ENCODE measurements around the gene MCTP1. TPM values are rescaled to one million over a fixed set of nuclear protein-coding genes. Genes with fewer than 3 reads are reported as not detected.

MCTP1 gene
- total RNA-seq, 1 experiment from 2014 or later = 2.5 TPM

- no peak overlapping the region for H2BK5ac ChIP-seq (ENCODE audit: insufficient read length, low read length)
- H4K8ac ChIP-seq (replicated peaks; ENCODE audit: insufficient read length, low read depth, low read length) = no peak overlapping the region
- no peak overlapping the region for H3K14ac ChIP-seq (ENCODE audit: insufficient read depth, low read length)
- TF ChIP-seq CTCF (conservative IDR thresholded peaks at IDR 0.05) = no peak
- H4K91ac ChIP-seq (ENCODE audit: insufficient read length, low read depth, low read length) = no peak overlapping the region
- H3K23me2 ChIP-seq (ENCODE audit: insufficient read length, low read depth, low read length, poor library complexity, severe bottlenecking) = no peaks in the 10 kb centered on the region
- no peak overlapping the region for H3T11ph ChIP-seq (ENCODE audit: low read length)
- no peaks in the 10 kb centered on the region for H3K27me3 Mint-ChIP-seq (ENCODE audit: low read depth)
- no peak overlapping the region for H4K5ac ChIP-seq (ENCODE audit: insufficient read length, low read depth, low read length)
- no peak overlapping the region for H2AFZ ChIP-seq (ENCODE audit: low read length)
- H3K27ac Mint-ChIP-seq = no peak overlapping the region
- no peaks in the 10 kb centered on the region for H3K27me3 ChIP-seq (ENCODE audit: insufficient read depth, low read length)
- H2AK5ac ChIP-seq (ENCODE audit: insufficient read length, low read length) = no peak overlapping the region
- H3K4me2 ChIP-seq (ENCODE audit: insufficient read depth, insufficient read length, low read length) = no peak overlapping the region
- no peaks in the 10 kb centered on the region for H3K4me1 ChIP-seq (ENCODE audit: insufficient read depth, low read length)
- no peak overlapping the region for H3K56ac ChIP-seq (ENCODE audit: insufficient read length, low read depth, low read length)
- H3K4ac ChIP-seq (ENCODE audit: low read depth, low read length) = no peak overlapping the region
- no peak overlapping the region for H2BK15ac ChIP-seq (ENCODE audit: low read depth, low read length)
- no peaks in the 10 kb centered on the region for H4K20me1 ChIP-seq (ENCODE audit: control insufficient read depth, insufficient read depth, insufficient read length)
- H3K9ac ChIP-seq (ENCODE audit: extremely low read depth, insufficient read length, low read length) = no peak overlapping the region
- DNase-seq = no peak
- no peak overlapping the region for H3K27ac ChIP-seq (ENCODE audit: insufficient read length, low read depth, low read length)
- peaks cover 4 to 14% (median 8%) of the 10 kb centered on the region in 3 experiments; a peak in 5 of 7 replicates for H3K36me3 Mint-ChIP-seq (ENCODE audit: insufficient read depth in 1 of 3, low read depth in 3 of 3)
- no peaks in the 10 kb centered on the region for H3K79me2 ChIP-seq (ENCODE audit: insufficient read depth, low read length)
- H3K79me1 ChIP-seq (ENCODE audit: insufficient read depth, low read depth, low read length, poor library complexity, severe bottlenecking) = no peaks in the 10 kb centered on the region
- H3K18ac ChIP-seq (ENCODE audit: insufficient read length, low read depth, low read length) = no peak overlapping the region
- no CpG with 5 or more reads among the region's 1 CpG for WGBS (ENCODE audit: extremely low coverage, insufficient read length, low lambda C conversion rate)
- no peak overlapping the region for H2BK12ac ChIP-seq (ENCODE audit: insufficient read length, low read depth, low read length)
- no peak overlapping the region for H2BK120ac ChIP-seq (ENCODE audit: low read depth, low read length, poor library complexity, severe bottlenecking)
- H2BK20ac ChIP-seq (ENCODE audit: low read depth, low read length, poor library complexity, severe bottlenecking) = no peak overlapping the region
- H3K4me3 Mint-ChIP-seq = no peak overlapping the region
- no peaks in the 10 kb centered on the region for H3K9me3 Mint-ChIP-seq
- H3K9me3 ChIP-seq (ENCODE audit: control insufficient read depth, low read depth, low read length) = no peaks in the 10 kb centered on the region
- H3K23ac ChIP-seq (ENCODE audit: insufficient read length, low read depth, low read length) = no peak overlapping the region
- H3K4me1 Mint-ChIP-seq = no peaks in the 10 kb centered on the region
Measured at GRCh38 chr5:94670726-94671125, 614.2 kb downstream of the MCTP1 start.

All from H9 (cell line).